Femur (tissue), 1 donor: ENCODE measurements around the gene ASB4.

ENCODE experiments used
- DNase-seq: peaks from one replicate; pipeline ENCODE4 v3.0.0-alpha.2; 2017

ASB4 gene

GRCh38 chr7:95560674-95561073, 74.9 kb downstream of the ASB4 start:
- no peak for DNase-seq

GRCh38 chr7:95569720-95570119, 84.0 kb downstream of the ASB4 start:
- DNase-seq, result no peak

DNA sequence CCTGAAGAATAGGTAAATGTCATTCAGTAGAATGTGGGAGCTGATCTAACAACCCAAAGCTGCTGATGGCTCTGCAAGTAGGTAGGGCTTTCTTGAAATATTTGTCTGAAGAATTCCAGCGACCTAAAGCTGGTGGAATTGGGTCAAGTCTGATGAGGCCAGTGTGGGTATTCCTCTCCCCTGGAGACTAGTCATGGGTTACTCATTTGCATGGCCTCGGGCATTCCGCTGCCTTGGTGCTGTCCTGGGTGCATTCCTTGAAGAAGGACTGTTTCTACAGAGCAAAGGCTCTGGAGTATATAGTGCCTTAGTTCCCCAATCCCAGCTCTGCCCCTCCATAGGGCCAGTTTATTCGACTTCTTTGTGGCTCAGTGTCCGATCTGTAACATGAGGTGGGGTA, 91.4 kb downstream of the ASB4 start:
- no peak for DNase-seq

- no peak for DNase-seq
These were observed 92.6 kb downstream of the ASB4 start for GRCh38 chr7:95578299-95578855.

- no peak for DNase-seq
These were observed 93.6 kb downstream of the ASB4 start for GRCh38 chr7:95579318-95579717.

DNA sequence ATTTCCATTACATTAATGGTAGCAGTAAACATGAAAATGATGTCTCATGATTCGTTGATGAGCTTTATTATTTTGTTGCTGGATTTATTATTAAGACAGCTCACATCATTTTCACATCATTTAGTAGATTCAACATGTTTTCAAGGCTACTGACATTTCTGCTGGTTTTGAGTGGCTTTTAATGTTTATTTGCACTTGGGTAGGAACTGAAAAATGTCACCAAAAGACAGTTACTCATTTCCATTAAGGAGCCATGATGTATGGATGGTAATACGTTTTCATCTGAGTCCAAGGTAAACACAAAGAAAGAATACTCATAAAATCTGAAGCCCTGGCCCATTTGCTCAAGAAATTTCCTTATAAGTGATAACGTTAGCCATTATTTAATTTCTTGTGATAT, 95.7 kb downstream of the ASB4 start:
- no peak for DNase-seq

GRCh38 chr7:95582578-95583293, 97.0 kb downstream of the ASB4 start:
- DNase-seq, result no peak

- no peak for DNase-seq
These were observed 98.3 kb downstream of the ASB4 start for GRCh38 chr7:95583834-95584621.

DNA sequence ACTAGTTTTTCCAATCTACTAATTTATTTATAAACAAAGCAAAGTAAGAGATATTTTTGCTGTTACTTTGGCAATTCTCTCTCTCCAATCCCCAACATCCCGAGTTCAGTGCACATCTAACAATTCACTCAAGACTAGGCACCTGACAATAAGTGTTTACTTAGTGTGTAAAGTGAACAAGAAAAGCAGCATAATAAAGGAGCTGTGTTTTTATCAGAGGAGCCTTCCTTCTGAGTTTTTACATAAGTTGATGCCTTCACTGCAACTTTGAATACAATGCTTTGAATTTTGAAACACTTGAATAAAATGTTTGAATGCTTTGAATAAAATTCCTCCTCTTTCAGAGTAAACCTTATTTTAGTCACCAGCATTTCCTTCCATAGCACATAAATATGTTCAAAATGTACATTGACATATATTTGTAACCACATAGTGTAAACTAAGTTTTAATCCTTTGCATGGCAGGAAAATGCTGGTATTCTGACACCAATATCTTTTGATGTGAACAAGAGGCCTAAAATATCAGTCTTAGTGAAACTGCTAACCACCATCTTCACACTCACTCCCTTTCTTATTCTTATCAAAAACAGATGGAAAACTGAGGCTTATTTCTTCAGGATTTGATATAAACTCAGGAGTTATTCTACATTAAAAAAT, 99.2 kb downstream of the ASB4 start:
- DNase-seq, result no peak

DNA sequence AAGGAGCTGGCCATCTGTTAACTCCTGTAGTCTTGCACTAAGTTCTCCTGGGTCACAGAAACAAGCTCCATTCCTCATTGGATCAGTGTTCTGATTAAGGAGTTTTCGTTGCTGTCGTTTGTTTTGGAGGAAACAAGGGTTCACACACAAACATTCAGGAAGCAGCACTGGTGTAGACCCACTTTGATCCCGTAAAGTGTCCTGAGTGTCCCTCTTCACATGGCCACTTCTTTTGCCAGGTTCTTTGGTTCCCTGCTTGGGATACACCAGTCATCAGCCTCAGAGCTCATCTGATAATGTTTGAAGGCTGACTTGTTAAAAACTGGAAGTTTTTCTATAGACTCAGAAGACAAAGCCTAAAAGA, 99.7 kb downstream of the ASB4 start:
- DNase-seq, result no peak

GRCh38 chr7:95586951-95587301, 101.2 kb downstream of the ASB4 start:
- no peak for DNase-seq

DNA sequence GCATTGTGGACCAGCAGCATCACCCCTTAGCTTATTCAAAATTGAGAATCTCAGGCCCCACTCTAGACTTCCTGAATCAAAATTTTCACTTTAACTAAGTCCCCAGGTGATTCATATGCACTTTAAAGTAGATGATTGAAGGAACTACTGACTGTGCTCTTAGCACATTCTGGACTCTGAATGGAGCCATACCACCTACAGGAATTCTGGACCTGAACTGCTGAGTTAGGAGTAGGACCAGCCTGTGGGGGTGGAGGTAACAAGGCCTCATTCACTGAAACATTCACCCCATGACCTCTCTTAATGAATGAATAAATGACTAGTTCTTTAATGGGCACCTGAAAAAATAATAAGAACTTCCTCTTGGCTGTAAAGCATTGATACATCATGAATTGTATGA, 103.3 kb downstream of the ASB4 start:
- no peak for DNase-seq

DNA sequence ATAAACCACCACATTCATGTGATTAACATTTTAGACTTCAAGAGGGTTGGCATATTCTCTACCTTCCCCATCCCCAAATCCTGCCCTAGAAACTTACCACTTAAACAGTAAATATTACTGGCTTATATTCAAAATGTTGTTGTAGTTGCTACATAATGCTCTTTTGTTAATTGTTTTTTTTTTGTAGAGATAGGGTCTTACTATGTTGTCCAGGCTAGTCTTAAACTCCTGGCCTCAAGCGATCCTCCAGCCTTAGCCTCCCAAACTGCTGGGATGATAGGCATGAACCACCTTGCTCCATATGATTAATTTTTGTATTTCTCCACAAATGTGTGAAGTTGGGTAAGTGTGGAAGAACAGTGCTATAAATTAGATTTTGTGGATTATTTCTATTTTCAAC, 104.0 kb downstream of the ASB4 start:
- no peak for DNase-seq
